CD4-positive, alpha-beta T cell (primary cell): Measurements from ENCODE around the gene PIGL. TPM values are rescaled to one million over a fixed set of nuclear protein-coding genes. Genes with fewer than 3 reads are reported as not detected.

Source experiments
- ATAC-seq: fragments of 200-7000 bp; cut with Tn5 transposase; one replicate; pipeline ENCODE4 v1.10.0; 2022; ENCODE audit warnings: mild to moderate bottlenecking; ENCODE audit not compliant: poor library complexity
- CTCF ChIA-PET: fragments of 350-600 bp; sonication (Branson Sonifier 250); formaldehyde crosslinking; loops from one replicate; lab custom pipeline; 2021; ENCODE audit warnings: antibody characterized with exemption, inconsistent platforms; lab: Charles Lee
- POLR2A ChIA-PET: fragments of 350-600 bp; sonication (Branson Sonifier 250); formaldehyde crosslinking; loops from one replicate; lab custom pipeline; 2021; ENCODE audit warnings: antibody characterized with exemption, inconsistent platforms; lab: Charles Lee
- DNase-seq, 14 experiments: peaks; one replicate each; pipeline ENCODE4 v3.0.0-alpha.2; 2013 to 2020; ENCODE audit warnings: mixed read lengths in 2 of 14
- H3K27ac ChIP-seq, 2 donors: one replicate each; pipeline versions ENCODE4 v1.5.1 to v1.7.0; 2013; ENCODE audit warnings: low read length in 2 of 2, low read depth in 1 of 2, mild to moderate bottlenecking in 1 of 2
- H3K27me3 ChIP-seq, 2 experiments: 1 replicate in 1 of 2; 2 replicates in 1 of 2; pipeline versions ENCODE4 v1.6.1 to v1.7.0; 2013; ENCODE audit warnings: low read length in 2 of 2, control low read depth in 1 of 2, mild to moderate bottlenecking in 1 of 2, moderate library complexity in 1 of 2; ENCODE audit not compliant: insufficient read depth in 2 of 2, control insufficient read depth in 1 of 2
- H3K36me3 ChIP-seq: one replicate; pipeline ENCODE4 v1.6.1; 2013; ENCODE audit warnings: low read length, control low read depth; ENCODE audit not compliant: insufficient read depth
- H3K4me1 ChIP-seq: one replicate; pipeline ENCODE4 v1.6.1; 2013; ENCODE audit warnings: low read length, control low read depth; ENCODE audit not compliant: insufficient read depth
- H3K4me3 ChIP-seq: one replicate; pipeline ENCODE4 v1.5.1; 2013; ENCODE audit warnings: mild to moderate bottlenecking, low read length, moderate library complexity
- H3K9me3 ChIP-seq, 2 experiments: 1 replicate in 1 of 2; 2 replicates in 1 of 2; pipeline versions ENCODE4 v1.6.1 to v1.7.0; 2013; ENCODE audit warnings: low read length in 2 of 2, mild to moderate bottlenecking in 2 of 2, control low read depth in 1 of 2, moderate library complexity in 1 of 2; ENCODE audit not compliant: control insufficient read depth in 1 of 2, insufficient read depth in 1 of 2
- H3K27ac Mint-ChIP-seq: one replicate; pipeline ENCODE4 v1.8.0; 2020; ENCODE audit warnings: mixed read lengths
- H3K27me3 Mint-ChIP-seq: one replicate; pipeline ENCODE4 v1.8.0; 2021; ENCODE audit warnings: mixed read lengths
- H3K36me3 Mint-ChIP-seq: one replicate; pipeline ENCODE4 v1.8.0; 2021; ENCODE audit warnings: low read depth, mixed read lengths
- H3K4me1 Mint-ChIP-seq: one replicate; pipeline ENCODE4 v1.8.0; 2021; ENCODE audit warnings: low read depth, mixed read lengths
- H3K4me3 Mint-ChIP-seq: one replicate; pipeline ENCODE4 v1.8.0; 2020; ENCODE audit warnings: mild to moderate bottlenecking, mixed read lengths
- H3K9me3 Mint-ChIP-seq: one replicate; pipeline ENCODE4 v1.8.0; 2020; ENCODE audit warnings: mixed read lengths
- intact Hi-C, 2 experiments: fragments of 100-400 bp; cut with DNase I in 1 of 2; cut with micrococcal nuclease in 1 of 2; formaldehyde crosslinking; loops; one replicate each; pipeline versions ENCODE4 v1.15.1 to v1.9.0; 2023 to 2025; cut with DNase I, micrococcal nuclease
- total RNA-seq, 174 experiments: library from RNA in 2 of 174; stranded (reverse) in 2 of 174; gene quantifications; one replicate each; pipeline ENCODE4 v1.2.3 and lab custom pipeline; 2021 to 2026
- TF ChIP-seq, protein P1 (sequence below): fragments of 200-600 bp; IDR thresholded peaks from one replicate; pipeline ENCODE4 v1.8.0; 2022; ENCODE audit warnings: antibody characterized with exemption, mild to moderate bottlenecking

Gene PIGL
- total RNA-seq, 2 experiments from 2014 or later = 48.4 to 49.0 TPM

GRCh38 chr17:16342979-16343378 is 126.0 kb downstream of the PIGL start:
- Histone ChIP-seq H3K9me3 (no peaks in the 10 kb centered on the region), H3K27ac (no peak overlapping the region), H3K4me1 (no peaks in the 10 kb centered on the region), H3K27me3 (no peaks in the 10 kb centered on the region), H3K36me3 (peaks cover 9% of the 10 kb centered on the region), H3K4me3 (no peak overlapping the region)
- intact Hi-C loops = no loop called here
- Mint-ChIP-seq H3K4me1 (no peaks in the 10 kb centered on the region), H3K27me3 (no peaks in the 10 kb centered on the region), H3K36me3 (peaks cover 39% of the 10 kb centered on the region), H3K27ac (no peak overlapping the region), H3K4me3 (no peak overlapping the region), H3K9me3 (no peaks in the 10 kb centered on the region)
- ChIA-PET CTCF (no interaction called here), POLR2A (no interaction called here)
- DNase-seq = no peak
- TF ChIP-seq, protein P1, sequence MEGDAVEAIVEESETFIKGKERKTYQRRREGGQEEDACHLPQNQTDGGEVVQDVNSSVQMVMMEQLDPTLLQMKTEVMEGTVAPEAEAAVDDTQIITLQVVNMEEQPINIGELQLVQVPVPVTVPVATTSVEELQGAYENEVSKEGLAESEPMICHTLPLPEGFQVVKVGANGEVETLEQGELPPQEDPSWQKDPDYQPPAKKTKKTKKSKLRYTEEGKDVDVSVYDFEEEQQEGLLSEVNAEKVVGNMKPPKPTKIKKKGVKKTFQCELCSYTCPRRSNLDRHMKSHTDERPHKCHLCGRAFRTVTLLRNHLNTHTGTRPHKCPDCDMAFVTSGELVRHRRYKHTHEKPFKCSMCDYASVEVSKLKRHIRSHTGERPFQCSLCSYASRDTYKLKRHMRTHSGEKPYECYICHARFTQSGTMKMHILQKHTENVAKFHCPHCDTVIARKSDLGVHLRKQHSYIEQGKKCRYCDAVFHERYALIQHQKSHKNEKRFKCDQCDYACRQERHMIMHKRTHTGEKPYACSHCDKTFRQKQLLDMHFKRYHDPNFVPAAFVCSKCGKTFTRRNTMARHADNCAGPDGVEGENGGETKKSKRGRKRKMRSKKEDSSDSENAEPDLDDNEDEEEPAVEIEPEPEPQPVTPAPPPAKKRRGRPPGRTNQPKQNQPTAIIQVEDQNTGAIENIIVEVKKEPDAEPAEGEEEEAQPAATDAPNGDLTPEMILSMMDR = no peak
- no peak for ATAC-seq

DNA sequence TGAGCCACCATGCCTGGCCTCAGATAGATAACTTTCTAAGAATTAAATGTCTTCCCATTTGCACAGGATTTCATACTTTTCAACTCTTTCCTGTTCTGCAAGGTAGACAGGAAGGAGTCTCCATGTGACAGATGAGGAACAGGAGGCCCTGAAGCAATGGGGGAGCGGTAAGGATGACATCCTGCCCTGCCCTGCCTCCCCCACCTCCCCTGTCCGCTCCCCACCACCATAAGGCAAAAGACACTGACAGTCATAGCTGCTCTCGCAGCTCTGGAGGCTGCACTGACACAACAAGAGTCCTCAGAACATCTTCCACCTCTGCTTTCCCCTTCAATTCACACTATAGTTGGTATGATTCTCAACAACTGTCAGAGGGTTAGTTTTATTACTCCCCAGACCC is 126.6 kb downstream of the PIGL start:
- Mint-ChIP-seq H3K4me1 (no peaks in the 10 kb centered on the region), H3K27me3 (no peaks in the 10 kb centered on the region), H3K27ac (peak overlapping the region; percentile 36), H3K4me3 (no peak overlapping the region), H3K36me3 (peaks cover 39% of the 10 kb centered on the region), H3K9me3 (no peaks in the 10 kb centered on the region)
- ChIA-PET CTCF (no interaction called here), POLR2A (no interaction called here)
- DNase-seq (no peak), ATAC-seq (no peak)
- Histone ChIP-seq H3K36me3 (peaks cover 12% of the 10 kb centered on the region), H3K27me3 (no peaks in the 10 kb centered on the region), H3K27ac (no peak overlapping the region), H3K4me1 (no peaks in the 10 kb centered on the region), H3K9me3 (no peaks in the 10 kb centered on the region), H3K4me3 (no peak overlapping the region)
- intact Hi-C loops = no loop called here
- TF ChIP-seq, protein P1 = no peak

- Histone ChIP-seq H3K4me1 (no peaks in the 10 kb centered on the region), H3K9me3 (no peaks in the 10 kb centered on the region), H3K36me3 (peaks cover 19% of the 10 kb centered on the region), H3K4me3 (no peak overlapping the region), H3K27me3 (no peaks in the 10 kb centered on the region), H3K27ac (no peak overlapping the region)
- H3K36me3 Mint-ChIP-seq = peaks cover 50% of the 10 kb centered on the region
- no peak for DNase-seq
- intact Hi-C loops = no loop called here
- H3K4me3 Mint-ChIP-seq = no peak overlapping the region
- ChIA-PET POLR2A (no interaction called here), CTCF (no interaction called here)
- TF ChIP-seq, protein P1 = no peak
- no peaks in the 10 kb centered on the region for H3K4me1 Mint-ChIP-seq
- H3K9me3 Mint-ChIP-seq = no peaks in the 10 kb centered on the region
- no peaks in the 10 kb centered on the region for H3K27me3 Mint-ChIP-seq
- no peak overlapping the region for H3K27ac Mint-ChIP-seq
- ATAC-seq = no peak
Measured at GRCh38 chr17:16345565-16345964, 128.6 kb downstream of the PIGL start.
